ENCODE measurements around the gene HAPLN2.
"Not testable (repeated sequence)": the region's sequence is repeated elsewhere in the genome, so short reads cannot be mapped to it uniquely, and the experiment has no call there.

Gene HAPLN2

GRCh38 chr1:156629823-156630449 is 10.7 kb downstream of the HAPLN2 start:
- no peak for TF ChIP-seq CTCF (IDR thresholded peaks at IDR 0.05; ENCODE audit: borderline replicate concordance, insufficient read depth, low read depth, low read length)
- no peak overlapping the region for H3K4me3 ChIP-seq (ENCODE audit: low read depth, low read length)

- not testable (repeated sequence) for H3K4me3 ChIP-seq (ENCODE audit: low read depth, low read length)
Observed at GRCh38 chr1:156631152-156631551, 11.9 kb downstream of the HAPLN2 start.

- TF ChIP-seq CTCF (IDR thresholded peaks at IDR 0.05; ENCODE audit: borderline replicate concordance, insufficient read depth, low read depth, low read length): no peak
- no peak overlapping the region for H3K4me3 ChIP-seq (ENCODE audit: low read depth, low read length)
Observed at GRCh38 chr1:156632355-156632754, 13.1 kb downstream of the HAPLN2 start.

- H3K4me3 ChIP-seq (ENCODE audit: low read depth, low read length): no peak overlapping the region
- no peak for TF ChIP-seq CTCF (IDR thresholded peaks at IDR 0.05; ENCODE audit: borderline replicate concordance, insufficient read depth, low read depth, low read length)
Observed at GRCh38 chr1:156638189-156638985, 19.2 kb downstream of the HAPLN2 start.

GRCh38 chr1:156639601-156640101 is 20.4 kb downstream of the HAPLN2 start:
- H3K4me3 ChIP-seq (ENCODE audit: low read depth, low read length): no peak overlapping the region
- no peak for TF ChIP-seq CTCF (IDR thresholded peaks at IDR 0.05; ENCODE audit: borderline replicate concordance, insufficient read depth, low read depth, low read length)

GRCh38 chr1:156640842-156641706 is 21.9 kb downstream of the HAPLN2 start:
- TF ChIP-seq CTCF (IDR thresholded peaks at IDR 0.05; ENCODE audit: borderline replicate concordance, insufficient read depth, low read depth, low read length): no peak
- H3K4me3 ChIP-seq (ENCODE audit: low read depth, low read length): no peak overlapping the region

- TF ChIP-seq CTCF (IDR thresholded peaks at IDR 0.05; ENCODE audit: borderline replicate concordance, insufficient read depth, low read depth, low read length): no peak
- no peak within 1 kb of the TSS for H3K4me3 ChIP-seq (ENCODE audit: low read depth, low read length)
Observed at GRCh38 chr1:156641761-156642264, 22.6 kb downstream of the HAPLN2 start, which contains the start of gene BCAN. Gene BCAN, plus strand, starts transcription at chr1:156642117. Its CDS starts 3,938 bp downstream, at chr1:156646055.
